Vagina (tissue), 2 donors: ENCODE measurements around the gene PTTG1IP.
A peak's percentile ranks its signal among the peaks of the same experiment; 100 is the strongest.

Source experiments
- CTCF ChIP-seq, 3 experiments: fragments of 450-650 bp in 2 of 3; fragments of 200-600 bp in 1 of 3; sonication (generic) in 1 of 3; IDR thresholded peaks; one replicate each; pipeline ENCODE4 v1.5.1; 2017 to 2019; ENCODE audit warnings: antibody characterized with exemption in 3 of 3, mild to moderate bottlenecking in 2 of 3, moderate library complexity in 2 of 3
- POLR2A ChIP-seq, 2 donors: fragments of 450-650 bp; IDR thresholded peaks; one replicate each; pipeline ENCODE4 v1.6.1; 2017; ENCODE audit warnings: antibody characterized with exemption in 2 of 2, mild to moderate bottlenecking in 2 of 2, moderate library complexity in 2 of 2
- POLR2AphosphoS5 ChIP-seq, 2 donors: sonication (generic); formaldehyde crosslinking; IDR thresholded peaks; one replicate each; pipeline ENCODE4 v1.9.0; 2017; ENCODE audit warnings: antibody characterized with exemption in 2 of 2, mild to moderate bottlenecking in 2 of 2, low read depth in 1 of 2; ENCODE audit not compliant: insufficient read depth in 1 of 2

GRCh38 chr21:44892536-44893277 lies 19.2 kb upstream of the PTTG1IP start:
- TF ChIP-seq CTCF (IDR thresholded peaks at IDR 0.05): peak; percentile 14 to 62 (median 48)
- no peak for TF ChIP-seq POLR2AphosphoS5 (IDR thresholded peaks at IDR 0.05; ENCODE audit: insufficient read depth in 1 of 2, low read depth in 1 of 2)
- TF ChIP-seq POLR2A (IDR thresholded peaks at IDR 0.05): no peak
